Measurements from ENCODE around the gene CLTCL1.

CLTCL1 gene

GRCh38 chr22:19184276-19184997 lies 107.1 kb downstream of the CLTCL1 start:
- no peaks in the 10 kb centered on the region for H3K36me3 ChIP-seq (ENCODE audit: insufficient read depth, low read length)
- H2AFZ ChIP-seq (ENCODE audit: low read depth, low read length) = no peak overlapping the region
- no peak overlapping the region for H3K4me3 ChIP-seq (ENCODE audit: low read length)

GRCh38 chr22:19183216-19183615 lies 108.3 kb downstream of the CLTCL1 start:
- Histone ChIP-seq H3K4me1 (ENCODE audit: insufficient read depth, low read length) (peaks cover 7% of the 10 kb centered on the region), H3K4me3 (ENCODE audit: low read length) (no peak overlapping the region), H3K27me3 (ENCODE audit: insufficient read depth, low read length) (no peaks in the 10 kb centered on the region), H3K36me3 (ENCODE audit: insufficient read depth, low read length) (no peaks in the 10 kb centered on the region), H2AFZ (ENCODE audit: low read depth, low read length) (no peak overlapping the region), H3K9me3 (ENCODE audit: low read length) (no peaks in the 10 kb centered on the region)

More at GRCh38 chr22:19184276-19184997, 107.1 kb downstream of the CLTCL1 start:
- H3K4me1 ChIP-seq (ENCODE audit: insufficient read depth, low read length) = peaks cover 7% of the 10 kb centered on the region
- no peaks in the 10 kb centered on the region for H3K27me3 ChIP-seq (ENCODE audit: insufficient read depth, low read length)
- H3K9me3 ChIP-seq (ENCODE audit: low read length) = no peaks in the 10 kb centered on the region

- H3K4me1 ChIP-seq (ENCODE audit: insufficient read depth, low read length) = peaks cover 9% of the 10 kb centered on the region
- H3K36me3 ChIP-seq (ENCODE audit: insufficient read depth, low read length) = no peaks in the 10 kb centered on the region
- no peak overlapping the region for H3K4me3 ChIP-seq (ENCODE audit: low read length)
Measured at GRCh38 chr22:19182472-19183157, 108.9 kb downstream of the CLTCL1 start.

GRCh38 chr22:19181786-19182471 lies 109.6 kb downstream of the CLTCL1 start:
- H3K4me3 ChIP-seq (ENCODE audit: low read length) = no peak overlapping the region
- H3K36me3 ChIP-seq (ENCODE audit: insufficient read depth, low read length) = peaks cover 4% of the 10 kb centered on the region
- H3K27me3 ChIP-seq (ENCODE audit: insufficient read depth, low read length) = no peaks in the 10 kb centered on the region
- H2AFZ ChIP-seq (ENCODE audit: low read depth, low read length) = no peak overlapping the region
- no peaks in the 10 kb centered on the region for H3K9me3 ChIP-seq (ENCODE audit: low read length)
- peaks cover 16% of the 10 kb centered on the region for H3K4me1 ChIP-seq (ENCODE audit: insufficient read depth, low read length)

More at GRCh38 chr22:19182472-19183157, 108.9 kb downstream of the CLTCL1 start:
- Histone ChIP-seq H2AFZ (ENCODE audit: low read depth, low read length) (no peak overlapping the region), H3K27me3 (ENCODE audit: insufficient read depth, low read length) (no peaks in the 10 kb centered on the region), H3K9me3 (ENCODE audit: low read length) (no peaks in the 10 kb centered on the region)

GRCh38 chr22:19180740-19181410 lies 110.6 kb downstream of the CLTCL1 start:
- H3K36me3 ChIP-seq (ENCODE audit: insufficient read depth, low read length) = peaks cover 14% of the 10 kb centered on the region
- H3K27me3 ChIP-seq (ENCODE audit: insufficient read depth, low read length) = no peaks in the 10 kb centered on the region
- peaks cover 18% of the 10 kb centered on the region for H3K4me1 ChIP-seq (ENCODE audit: insufficient read depth, low read length)
- no peak overlapping the region for H3K4me3 ChIP-seq (ENCODE audit: low read length)
- no peaks in the 10 kb centered on the region for H3K9me3 ChIP-seq (ENCODE audit: low read length)
- H2AFZ ChIP-seq (ENCODE audit: low read depth, low read length) = no peak overlapping the region

- Histone ChIP-seq H3K27me3 (ENCODE audit: insufficient read depth, low read length) (no peaks in the 10 kb centered on the region), H2AFZ (ENCODE audit: low read depth, low read length) (no peak overlapping the region), H3K36me3 (ENCODE audit: insufficient read depth, low read length) (peaks cover 21% of the 10 kb centered on the region), H3K4me1 (ENCODE audit: insufficient read depth, low read length) (peaks cover 18% of the 10 kb centered on the region), H3K4me3 (ENCODE audit: low read length) (no peak overlapping the region), H3K9me3 (ENCODE audit: low read length) (no peaks in the 10 kb centered on the region)
Measured at GRCh38 chr22:19180234-19180633, 111.3 kb downstream of the CLTCL1 start.

GRCh38 chr22:19179497-19180048 lies 111.9 kb downstream of the CLTCL1 start:
- H3K36me3 ChIP-seq (ENCODE audit: insufficient read depth, low read length) = peaks cover 22% of the 10 kb centered on the region
- H2AFZ ChIP-seq (ENCODE audit: low read depth, low read length) = peak overlapping the region; percentile 89
- H3K4me3 ChIP-seq (ENCODE audit: low read length) = peak overlapping the region; percentile 68
- no peaks in the 10 kb centered on the region for H3K9me3 ChIP-seq (ENCODE audit: low read length)
- peaks cover 19% of the 10 kb centered on the region for H3K4me1 ChIP-seq (ENCODE audit: insufficient read depth, low read length)
- no peaks in the 10 kb centered on the region for H3K27me3 ChIP-seq (ENCODE audit: insufficient read depth, low read length)

- H2AFZ ChIP-seq (ENCODE audit: low read depth, low read length) = peak within 1 kb of the TSS; percentile 89
- peaks cover 22% of the 10 kb centered on the region for H3K36me3 ChIP-seq (ENCODE audit: insufficient read depth, low read length)
- H3K27me3 ChIP-seq (ENCODE audit: insufficient read depth, low read length) = no peaks in the 10 kb centered on the region
- no peaks in the 10 kb centered on the region for H3K9me3 ChIP-seq (ENCODE audit: low read length)
- peak within 1 kb of the TSS; percentile 68 for H3K4me3 ChIP-seq (ENCODE audit: low read length)
- H3K4me1 ChIP-seq (ENCODE audit: insufficient read depth, low read length) = peaks cover 26% of the 10 kb centered on the region
Measured at GRCh38 chr22:19178657-19179496, 112.6 kb downstream of the CLTCL1 start, which contains the start of gene SLC25A1. TSS of gene SLC25A1 (minus strand) at chr22:19178736. CDS start at chr22:19178673, 63 bp downstream.

- Histone ChIP-seq H3K27me3 (ENCODE audit: insufficient read depth, low read length) (no peaks in the 10 kb centered on the region), H3K4me3 (ENCODE audit: low read length) (peak overlapping the region; percentile 68), H2AFZ (ENCODE audit: low read depth, low read length) (peak overlapping the region; percentile 89), H3K36me3 (ENCODE audit: insufficient read depth, low read length) (peaks cover 25% of the 10 kb centered on the region), H3K9me3 (ENCODE audit: low read length) (no peaks in the 10 kb centered on the region), H3K4me1 (ENCODE audit: insufficient read depth, low read length) (peaks cover 30% of the 10 kb centered on the region)
Measured at GRCh38 chr22:19178065-19178656, 113.4 kb downstream of the CLTCL1 start.

- peaks cover 37% of the 10 kb centered on the region for H3K4me1 ChIP-seq (ENCODE audit: insufficient read depth, low read length)
- peaks cover 28% of the 10 kb centered on the region for H3K36me3 ChIP-seq (ENCODE audit: insufficient read depth, low read length)
- peak overlapping the region; percentile 68 for H3K4me3 ChIP-seq (ENCODE audit: low read length)
- no peaks in the 10 kb centered on the region for H3K9me3 ChIP-seq (ENCODE audit: low read length)
- no peaks in the 10 kb centered on the region for H3K27me3 ChIP-seq (ENCODE audit: insufficient read depth, low read length)
- H2AFZ ChIP-seq (ENCODE audit: low read depth, low read length) = peak overlapping the region; percentile 89
Measured at GRCh38 chr22:19177164-19178064, 114.1 kb downstream of the CLTCL1 start.

- peak overlapping the region; percentile 68 for H3K4me3 ChIP-seq (ENCODE audit: low read length)
Measured at GRCh38 chr22:19176732-19177131, 114.8 kb downstream of the CLTCL1 start.

More at GRCh38 chr22:19176732-19177131, 114.8 kb downstream of the CLTCL1 start:
- H3K27me3 ChIP-seq (ENCODE audit: insufficient read depth, low read length) = no peaks in the 10 kb centered on the region
- H2AFZ ChIP-seq (ENCODE audit: low read depth, low read length) = no peak overlapping the region
- H3K36me3 ChIP-seq (ENCODE audit: insufficient read depth, low read length) = peaks cover 28% of the 10 kb centered on the region
- peaks cover 38% of the 10 kb centered on the region for H3K4me1 ChIP-seq (ENCODE audit: insufficient read depth, low read length)
- no peaks in the 10 kb centered on the region for H3K9me3 ChIP-seq (ENCODE audit: low read length)
